HCT116 (cell line): ENCODE results near the gene PPM1M. TPM values are rescaled to one million over a fixed set of nuclear protein-coding genes. Genes with fewer than 3 reads are reported as not detected.

ENCODE experiments used
- ATAC-seq: fragments of 200-7000 bp; cut with Tn5 transposase; 2 replicates; pipeline ENCODE4 v1.9.1; 2020; ENCODE audit warnings: mild to moderate bottlenecking, moderate library complexity
- BruUV-seq: library from RNA; stranded (reverse); fragments of 400-500 nt; replicated peaks from 2 replicates; lab custom pipeline; 2021; lab: Mats Ljungman, UMichigan
- CTCF ChIA-PET: fragments of 300-600 bp; sonication (Branson Sonifier 250); formaldehyde crosslinking; loops from one replicate; lab custom pipeline; 2021; ENCODE audit warnings: antibody characterized with exemption; lab: Charles Lee
- POLR2A ChIA-PET: fragments of 300-600, 350-600 bp; sonication (Branson Sonifier 250); formaldehyde crosslinking; loops from one replicate; lab custom pipeline; 2021; ENCODE audit warnings: antibody characterized with exemption; lab: Charles Lee
- RAD21 ChIA-PET, 2 experiments: fragments of 300-600 bp; sonication (Branson Sonifier 250); formaldehyde crosslinking; loops; one replicate each; lab custom pipeline; 2023; ENCODE audit warnings: low total read pairs in 2 of 2; ENCODE audit not compliant: uncharacterized antibody in 2 of 2, unreplicated experiment in 2 of 2, low non-redundant PET in 1 of 2; lab: Charles Lee
- DNase-seq: peaks from one replicate; pipeline ENCODE4 v3.0.0-alpha.2; 2010; ENCODE audit warnings: low read depth, low spot score
- H2AFZ ChIP-seq: fragments of 200-600 bp; shearing (Covaris generic), sonication (generic); 2 replicates; pipeline ENCODE4 v1.6.1; 2017; ENCODE audit warnings: low read depth, mixed run types, mixed read lengths, antibody characterized with exemption, low read length; ENCODE audit not compliant: poor library complexity, severe bottlenecking
- H3K27ac ChIP-seq: 2 replicates; pipeline ENCODE4 v1.5.1; 2012; ENCODE audit warnings: low read depth, low read length
- H3K27me3 ChIP-seq: fragments of 200-600 bp; sonication (generic); 2 replicates; pipeline ENCODE4 v1.6.1; 2016; ENCODE audit warnings: mixed run types, low read length, mixed read lengths; ENCODE audit not compliant: insufficient read depth
- H3K36me3 ChIP-seq, 2 experiments: fragments of 200-500 bp in 1 of 2; fragments of 200-600 bp in 1 of 2; sonication (Bioruptor generic) in 1 of 2; sonication (generic) in 1 of 2; 2 replicates each; pipeline versions ENCODE4 v1.5.1 to v1.6.1; 2014 to 2016; ENCODE audit warnings: low read length in 2 of 2, inconsistent platforms in 1 of 2, mixed read lengths in 1 of 2, mixed run types in 1 of 2; ENCODE audit not compliant: insufficient read depth in 2 of 2, control insufficient read depth in 1 of 2
- H3K4me1 ChIP-seq, 2 experiments: fragments of 200-600 bp in 1 of 2; sonication (generic) in 1 of 2; 2 replicates each; pipeline versions ENCODE4 v1.5.1 to v1.6.1; 2012 to 2017; ENCODE audit warnings: low read length in 2 of 2, inconsistent platforms in 1 of 2, mild to moderate bottlenecking in 1 of 2, mixed read lengths in 1 of 2, mixed run types in 1 of 2, moderate library complexity in 1 of 2; ENCODE audit not compliant: insufficient read depth in 2 of 2, control insufficient read depth in 1 of 2
- H3K4me2 ChIP-seq: fragments of 200-600 bp; sonication (generic); 2 replicates; pipeline ENCODE4 v1.6.1; 2017; ENCODE audit warnings: mixed run types, low read length, mixed read lengths
- H3K4me3 ChIP-seq, 2 experiments: fragments of 200-600 bp in 1 of 2; sonication (generic) in 1 of 2; replicated peaks in 1 of 2; 2 replicates each; pipeline ENCODE4 v1.5.1; 2011 to 2016; ENCODE audit warnings: low read length in 2 of 2, control low read depth in 1 of 2, low read depth in 1 of 2, mild to moderate bottlenecking in 1 of 2, mixed read lengths in 1 of 2, mixed run types in 1 of 2
- H3K79me2 ChIP-seq: fragments of 200-600 bp; sonication (generic); 2 replicates; pipeline ENCODE4 v1.6.1; 2017; ENCODE audit warnings: mild to moderate bottlenecking, mixed run types, low read length, moderate library complexity, mixed read lengths; ENCODE audit not compliant: insufficient read depth
- H3K9ac ChIP-seq: fragments of 200-600 bp; sonication (generic); 2 replicates; pipeline ENCODE4 v1.6.1; 2016; ENCODE audit warnings: low read length, mixed read lengths
- H3K9me2 ChIP-seq: fragments of 200-600 bp; sonication (generic), shearing (Covaris generic); 2 replicates; pipeline ENCODE4 v1.6.1; 2017; ENCODE audit warnings: mixed run types, mild to moderate bottlenecking, moderate library complexity; ENCODE audit not compliant: insufficient read depth
- H3K9me3 ChIP-seq, 2 experiments: fragments of 200-500 bp in 1 of 2; fragments of 200-600 bp in 1 of 2; sonication (Bioruptor generic) in 1 of 2; sonication (generic) in 1 of 2; 2 replicates each; pipeline ENCODE4 v1.6.1; 2014 to 2017; ENCODE audit warnings: low read length in 2 of 2, mixed read lengths in 2 of 2, inconsistent platforms in 1 of 2, low read depth in 1 of 2, mild to moderate bottlenecking in 1 of 2, mixed run types in 1 of 2, moderate library complexity in 1 of 2; ENCODE audit not compliant: control insufficient read depth in 1 of 2, insufficient read depth in 1 of 2
- H4K20me1 ChIP-seq: fragments of 200-600 bp; sonication (generic), shearing (Covaris generic); 2 replicates; pipeline ENCODE4 v1.6.1; 2017; ENCODE audit warnings: mixed run types, mild to moderate bottlenecking, moderate library complexity; ENCODE audit not compliant: insufficient read depth
- ATF3 ChIP-seq: IDR thresholded peaks from 2 replicates; pipeline ENCODE4 v1.6.1; 2012
- CBX3 ChIP-seq: IDR thresholded peaks from 2 replicates; pipeline ENCODE4 v1.6.1; 2012; ENCODE audit warnings: low read depth
- CEBPB ChIP-seq: IDR thresholded peaks from 2 replicates; pipeline ENCODE4 v1.6.1; 2012; ENCODE audit warnings: low read depth
- EGR1 ChIP-seq: IDR thresholded peaks from 2 replicates; pipeline ENCODE4 v1.6.1; 2012; ENCODE audit warnings: low read depth
- ELF1 ChIP-seq: IDR thresholded peaks from 2 replicates; pipeline ENCODE4 v1.6.1; 2012; ENCODE audit warnings: low read depth, borderline replicate concordance
- FOSL1 ChIP-seq: IDR thresholded peaks from 2 replicates; pipeline ENCODE4 v1.6.1; 2012; ENCODE audit warnings: low read depth
- JUND ChIP-seq: IDR thresholded peaks from 2 replicates; pipeline ENCODE4 v1.6.1; 2012
- MAX ChIP-seq: IDR thresholded peaks from 2 replicates; pipeline ENCODE4 v1.6.1; 2012
- POLR2A ChIP-seq: IDR thresholded peaks from 2 replicates; pipeline ENCODE4 v1.7.0; 2011; ENCODE audit warnings: borderline replicate concordance; ENCODE audit not compliant: insufficient read depth, insufficient read length; ENCODE audit errors: extremely low read depth
- RAD21 ChIP-seq: IDR thresholded peaks from 2 replicates; pipeline ENCODE4 v1.6.1; 2012; ENCODE audit warnings: low read depth, mild to moderate bottlenecking
- REST ChIP-seq: IDR thresholded peaks from 2 replicates; pipeline ENCODE4 v1.6.1; 2012; ENCODE audit warnings: low read depth
- SRF ChIP-seq: IDR thresholded peaks from 2 replicates; pipeline ENCODE4 v1.6.1; 2012; ENCODE audit warnings: low read depth
- TCF7L2 ChIP-seq: IDR thresholded peaks from 2 replicates; pipeline ENCODE4 v1.7.0; 2011; ENCODE audit warnings: borderline replicate concordance, inconsistent platforms; ENCODE audit not compliant: insufficient read depth, insufficient read length; ENCODE audit errors: extremely low read depth
- YY1 ChIP-seq: IDR thresholded peaks from 2 replicates; pipeline ENCODE4 v1.6.1; 2011; ENCODE audit warnings: low read length, low read depth, moderate library complexity, mild to moderate bottlenecking; ENCODE audit not compliant: insufficient replicate concordance; ENCODE audit errors: extremely low read depth
- ZBTB33 ChIP-seq: IDR thresholded peaks from 2 replicates; pipeline ENCODE4 v1.6.1; 2011; ENCODE audit warnings: mild to moderate bottlenecking, low read length, moderate library complexity; ENCODE audit not compliant: insufficient replicate concordance; ENCODE audit errors: extremely low read depth
- ZFX ChIP-seq: fragments of 450-650 bp; IDR thresholded peaks from 2 replicates; pipeline ENCODE4 v1.6.1; 2017
- ZNF274 ChIP-seq: fragments of 200-500 bp; sonication (Bioruptor generic); IDR thresholded peaks from 2 replicates; pipeline ENCODE4 v1.6.1; 2014; ENCODE audit warnings: mild to moderate bottlenecking, low read depth, low read length, inconsistent platforms
- intact Hi-C: fragments of 100-400 bp; cut with micrococcal nuclease; formaldehyde crosslinking; loops from 2 replicates; pipeline ENCODE4 v1.10.0; 2022
- total RNA-seq: library from RNA; stranded (reverse); gene quantifications from one replicate; pipeline ENCODE4 v1.2.1, GENCODE V29; 2021; ENCODE audit not compliant: unreplicated experiment

PPM1M gene
- total RNA-seq, 1 experiment from 2014 or later = 16.6 TPM

GRCh38 chr3:52256159-52256558, 10.6 kb downstream of the PPM1M start:
- TF ChIP-seq FOSL1 = no peak
- no peak for TF ChIP-seq ZNF274
- no peak for TF ChIP-seq TCF7L2
- no peak for TF ChIP-seq JUND
- BruUV-seq = no TSS peak
- ChIA-PET RAD21 (no interaction called here), CTCF (no interaction called here), POLR2A (interaction anchor here (1.3 kb wide), 1 partner anchor 16 kb away, joined by 4 read pairs; no protein-coding TSS in a partner anchor)
- Histone ChIP-seq H3K4me3 (no peak overlapping the region), H3K9me3 (no peaks in the 10 kb centered on the region), H2AFZ (no peak overlapping the region), H3K4me2 (no peak overlapping the region), H3K9ac (no peak overlapping the region), H3K27ac (no peak overlapping the region), H3K9me2 (no peaks in the 10 kb centered on the region), H4K20me1 (no peaks in the 10 kb centered on the region), H3K4me1 (no peaks in the 10 kb centered on the region), H3K79me2 (peaks cover 43% of the 10 kb centered on the region), H3K36me3 (peaks cover 67 to 76% of the 10 kb centered on the region in 2 experiments), H3K27me3 (no peaks in the 10 kb centered on the region)
- ATAC-seq = no peak
- no peak for DNase-seq
- intact Hi-C loops = no loop called here

GRCh38 chr3:52256622-52257021, 11.1 kb downstream of the PPM1M start:
- Histone ChIP-seq H3K79me2 (peaks cover 47% of the 10 kb centered on the region), H3K4me3 (no peak overlapping the region), H3K9me2 (no peaks in the 10 kb centered on the region), H4K20me1 (no peaks in the 10 kb centered on the region), H3K9me3 (no peaks in the 10 kb centered on the region), H3K4me2 (no peak overlapping the region), H3K36me3 (peaks cover 72 to 79% of the 10 kb centered on the region in 2 experiments), H3K27ac (no peak overlapping the region), H2AFZ (no peak overlapping the region), H3K9ac (no peak overlapping the region), H3K4me1 (no peaks in the 10 kb centered on the region), H3K27me3 (no peaks in the 10 kb centered on the region)
- ChIA-PET POLR2A (interaction anchor here (1.3 kb wide), 1 partner anchor 16 kb away, joined by 4 read pairs; no protein-coding TSS in a partner anchor), RAD21 (no interaction called here), CTCF (no interaction called here)
- BruUV-seq = no TSS peak
- intact Hi-C loops = no loop called here
- no peak for DNase-seq
- ATAC-seq = no peak
- TF ChIP-seq ZNF274 = no peak
- no peak for TF ChIP-seq CEBPB
- no peak for TF ChIP-seq SRF
- no peak for TF ChIP-seq ZFX
- TF ChIP-seq EGR1 = no peak
- no peak for TF ChIP-seq CBX3
- TF ChIP-seq RAD21 = no peak
- TF ChIP-seq ELF1 = no peak
- no peak for TF ChIP-seq ATF3
- no peak for TF ChIP-seq MAX
- TF ChIP-seq POLR2A = no peak
- no peak for TF ChIP-seq REST
- TF ChIP-seq ZBTB33 = no peak
- no peak for TF ChIP-seq YY1
